ENCODE results near the gene BPTF. TPM values are rescaled to one million over a fixed set of nuclear protein-coding genes. Genes with fewer than 3 reads are reported as not detected.
A peak's percentile ranks its signal among the peaks of the same experiment; 100 is the strongest.
"Not testable (repeated sequence)": the region's sequence is repeated elsewhere in the genome, so short reads cannot be mapped to it uniquely, and the experiment has no call there.

The BPTF gene
- total RNA-seq, 2 experiments from 2014 or later: 98.1 to 114 TPM

- H3K4me3 Mint-ChIP-seq: no peak overlapping the region
- DNase-seq: no peak
- H3K36me3 Mint-ChIP-seq (ENCODE audit: low read depth): peaks cover 18% of the 10 kb centered on the region
- H3K27ac Mint-ChIP-seq: no peak overlapping the region
- no peaks in the 10 kb centered on the region for H3K27me3 Mint-ChIP-seq
- POLR2A ChIA-PET: no interaction called here
- no peaks in the 10 kb centered on the region for H3K9me3 Mint-ChIP-seq
- CTCF ChIA-PET: no interaction called here
- H3K4me1 Mint-ChIP-seq: peaks cover 25% of the 10 kb centered on the region
Observed at GRCh38 chr17:67868176-67868575, 42.9 kb downstream of the BPTF start.

GRCh38 chr17:67879662-67880061, 54.4 kb downstream of the BPTF start:
- Mint-ChIP-seq H3K27me3 (no peaks in the 10 kb centered on the region), H3K27ac (no peak overlapping the region), H3K36me3 (ENCODE audit: low read depth) (peaks cover 33% of the 10 kb centered on the region), H3K4me1 (peaks cover 6% of the 10 kb centered on the region), H3K4me3 (no peak overlapping the region), H3K9me3 (no peaks in the 10 kb centered on the region)
- CTCF ChIA-PET: no interaction called here
- DNase-seq: no peak
- POLR2A ChIA-PET: no interaction called here

GRCh38 chr17:67881083-67881482, 55.8 kb downstream of the BPTF start:
- no peak overlapping the region for H3K4me3 Mint-ChIP-seq
- no peaks in the 10 kb centered on the region for H3K9me3 Mint-ChIP-seq
- no peaks in the 10 kb centered on the region for H3K27me3 Mint-ChIP-seq
- no peak overlapping the region for H3K27ac Mint-ChIP-seq
- DNase-seq: no peak
- H3K36me3 Mint-ChIP-seq (ENCODE audit: low read depth): peaks cover 32% of the 10 kb centered on the region
- ChIA-PET CTCF (no interaction called here), POLR2A (no interaction called here)
- peaks cover 6% of the 10 kb centered on the region for H3K4me1 Mint-ChIP-seq

- H3K4me3 Mint-ChIP-seq: no peak overlapping the region
- peaks cover 33% of the 10 kb centered on the region for H3K36me3 Mint-ChIP-seq (ENCODE audit: low read depth)
- POLR2A ChIA-PET: interaction anchor here (0.6 kb wide), 1 partner anchor 39 kb away, joined by 6 read pairs; no protein-coding TSS in a partner anchor
- H3K27ac Mint-ChIP-seq: peak overlapping the region; percentile 9
- H3K27me3 Mint-ChIP-seq: no peaks in the 10 kb centered on the region
- CTCF ChIA-PET: interaction anchor here (0.6 kb wide), 1 partner anchor 884 kb away, joined by 3 read pairs; no protein-coding TSS in a partner anchor
- no peak for DNase-seq
- peaks cover 4% of the 10 kb centered on the region for H3K4me1 Mint-ChIP-seq
- no peaks in the 10 kb centered on the region for H3K9me3 Mint-ChIP-seq
Observed at GRCh38 chr17:67884741-67885140, 59.4 kb downstream of the BPTF start.

GRCh38 chr17:67891481-67892119, 66.3 kb downstream of the BPTF start:
- POLR2A ChIA-PET: interaction anchor here (0.7 kb wide), 1 partner anchor 1051 kb away, joined by 9 read pairs; no protein-coding TSS in a partner anchor
- no peak overlapping the region for H3K27ac Mint-ChIP-seq

GRCh38 chr17:67902511-67903231, 77.4 kb downstream of the BPTF start:
- H3K4me3 Mint-ChIP-seq: no peak overlapping the region
- no peak for DNase-seq
- peaks cover 38% of the 10 kb centered on the region for H3K36me3 Mint-ChIP-seq (ENCODE audit: low read depth)
- ChIA-PET POLR2A (no interaction called here), CTCF (interaction anchor here (1.6 kb wide), 1 partner anchor 8 kb away, joined by 3 read pairs; no protein-coding TSS in a partner anchor)
- H3K9me3 Mint-ChIP-seq: no peaks in the 10 kb centered on the region
- H3K27ac Mint-ChIP-seq: no peak overlapping the region
- no peaks in the 10 kb centered on the region for H3K4me1 Mint-ChIP-seq
- H3K27me3 Mint-ChIP-seq: no peaks in the 10 kb centered on the region

More at GRCh38 chr17:67891481-67892119, 66.3 kb downstream of the BPTF start:
- Mint-ChIP-seq H3K27me3 (no peaks in the 10 kb centered on the region), H3K9me3 (no peaks in the 10 kb centered on the region), H3K4me1 (peaks cover under 1% of the 10 kb centered on the region), H3K4me3 (no peak overlapping the region), H3K36me3 (ENCODE audit: low read depth) (peaks cover 39% of the 10 kb centered on the region)
- CTCF ChIA-PET: interaction anchor here (0.8 to 1.1 kb wide), 2 partner anchors 30 to 49 kb away, joined by 3 to 8 read pairs; no protein-coding TSS in a partner anchor
- DNase-seq: no peak

GRCh38 chr17:67905298-67905697, 80.0 kb downstream of the BPTF start:
- POLR2A ChIA-PET, H3K27ac Mint-ChIP-seq, CTCF ChIA-PET, H3K4me1 Mint-ChIP-seq, H3K9me3 Mint-ChIP-seq, DNase-seq, H3K27me3 Mint-ChIP-seq, H3K4me3 Mint-ChIP-seq: not testable (repeated sequence)
- H3K36me3 Mint-ChIP-seq (ENCODE audit: low read depth): peaks cover 44% of the 10 kb centered on the region

GRCh38 chr17:67910117-67910803, 85.0 kb downstream of the BPTF start:
- POLR2A ChIA-PET, H3K27me3 Mint-ChIP-seq, H3K4me3 Mint-ChIP-seq, DNase-seq, H3K27ac Mint-ChIP-seq, H3K9me3 Mint-ChIP-seq: not testable (repeated sequence)
- CTCF ChIA-PET: interaction anchor here (0.6 to 1.0 kb wide), 2 partner anchors 8 to 1259 kb away, joined by 3 read pairs; no protein-coding TSS in a partner anchor
- peaks cover 58% of the 10 kb centered on the region for H3K36me3 Mint-ChIP-seq (ENCODE audit: low read depth)
- H3K4me1 Mint-ChIP-seq: peaks cover 14% of the 10 kb centered on the region

GRCh38 chr17:67911059-67911782, 85.9 kb downstream of the BPTF start:
- ChIA-PET POLR2A (no interaction called here), CTCF (interaction anchor here (0.6 to 1.0 kb wide), 2 partner anchors 9 to 1258 kb away, joined by 3 read pairs; no protein-coding TSS in a partner anchor)
- Mint-ChIP-seq H3K4me3 (no peak overlapping the region), H3K4me1 (peaks cover 14% of the 10 kb centered on the region), H3K36me3 (ENCODE audit: low read depth) (peaks cover 65% of the 10 kb centered on the region), H3K27ac (no peak overlapping the region), H3K9me3 (no peaks in the 10 kb centered on the region), H3K27me3 (no peaks in the 10 kb centered on the region)
- no peak for DNase-seq

- DNase-seq: no peak
- ChIA-PET POLR2A (no interaction called here), CTCF (no interaction called here)
- peaks cover 14% of the 10 kb centered on the region for H3K4me1 Mint-ChIP-seq
- H3K27ac Mint-ChIP-seq: no peak overlapping the region
- peaks cover 61% of the 10 kb centered on the region for H3K36me3 Mint-ChIP-seq (ENCODE audit: low read depth)
- H3K4me3 Mint-ChIP-seq: no peak overlapping the region
- H3K9me3 Mint-ChIP-seq: no peaks in the 10 kb centered on the region
- H3K27me3 Mint-ChIP-seq: no peaks in the 10 kb centered on the region
Observed at GRCh38 chr17:67912088-67912487, 86.8 kb downstream of the BPTF start.

- H3K27ac Mint-ChIP-seq: no peak overlapping the region
- H3K36me3 Mint-ChIP-seq (ENCODE audit: low read depth): peaks cover 58% of the 10 kb centered on the region
- POLR2A ChIA-PET: no interaction called here
- H3K4me1 Mint-ChIP-seq: peaks cover 14% of the 10 kb centered on the region
- no peak overlapping the region for H3K4me3 Mint-ChIP-seq
- H3K27me3 Mint-ChIP-seq: no peaks in the 10 kb centered on the region
- CTCF ChIA-PET: no interaction called here
- DNase-seq: no peak
- no peaks in the 10 kb centered on the region for H3K9me3 Mint-ChIP-seq
Observed at GRCh38 chr17:67912656-67913055, 87.4 kb downstream of the BPTF start.

GRCh38 chr17:67920212-67920611, 94.9 kb downstream of the BPTF start:
- no peak for DNase-seq
- Mint-ChIP-seq H3K4me1 (no peaks in the 10 kb centered on the region), H3K27ac (no peak overlapping the region), H3K4me3 (no peak overlapping the region), H3K9me3 (no peaks in the 10 kb centered on the region), H3K36me3 (ENCODE audit: low read depth) (peaks cover 33% of the 10 kb centered on the region), H3K27me3 (no peaks in the 10 kb centered on the region)
- ChIA-PET POLR2A (no interaction called here), CTCF (no interaction called here)
